GM12878 (cell line): ENCODE data around the gene PSAP. TPM values are rescaled to one million over a fixed set of nuclear protein-coding genes. Genes with fewer than 3 reads are reported as not detected.

Experiments
- ATAC-seq: fragments of 200-7000 bp; cut with Tn5 transposase; 3 replicates; pipeline ENCODE4 v1.9.1; 2020; ENCODE audit warnings: mild to moderate bottlenecking, moderate library complexity
- BruUV-seq: library from RNA; stranded (reverse); fragments of 400-500 nt; replicated peaks from 2 replicates; lab custom pipeline; 2021; lab: Mats Ljungman, UMichigan
- CTCF ChIA-PET: fragments of 300-600 bp; sonication (Branson Sonifier 250); formaldehyde crosslinking; extraction: SDS; loops from one replicate; lab custom pipeline; 2021; ENCODE audit warnings: inconsistent platforms; lab: Yijun Ruan, JAX
- POLR2A ChIA-PET: fragments of 350-600 bp; formaldehyde crosslinking; extraction: SDS; loops from one replicate; lab custom pipeline; 2021; ENCODE audit warnings: inconsistent platforms; lab: Charles Lee
- RAD21 ChIA-PET: fragments of 300-600 bp; sonication (Branson Sonifier 250); formaldehyde crosslinking; loops from one replicate; lab custom pipeline; 2023; ENCODE audit warnings: antibody characterized with exemption; ENCODE audit not compliant: unreplicated experiment; lab: Charles Lee
- SMC1A ChIA-PET: fragments of 300-600 bp; sonication (Branson Sonifier 250); formaldehyde crosslinking; loops from one replicate; lab custom pipeline; 2023; ENCODE audit not compliant: unreplicated experiment, uncharacterized antibody; lab: Charles Lee
- DNase-seq: peaks from one replicate; pipeline ENCODE4 v3.0.0-alpha.2; 2011; ENCODE audit warnings: low read depth, low spot score
- FAIRE-seq: peaks from 3 replicates; lab custom pipeline; 2011; peaks lifted over from hg19 to GRCh38; lab: Jason Lieb, UNC
- H2AFZ ChIP-seq: 2 replicates; pipeline ENCODE4 v1.6.0; 2011; ENCODE audit warnings: low read depth, low read length, control low read depth; ENCODE audit not compliant: control insufficient read depth
- H3K27ac ChIP-seq: 2 replicates; pipeline ENCODE4 v1.5.1; 2011; ENCODE audit warnings: control low read depth; ENCODE audit not compliant: control insufficient read depth, insufficient read depth
- H3K27me3 ChIP-seq, 2 experiments: replicated peaks in 1 of 2; 2 replicates each; pipeline versions ENCODE4 v1.6.0 to v1.6.1; 2011; ENCODE audit warnings: low read length in 1 of 2; ENCODE audit not compliant: control insufficient read depth in 2 of 2, insufficient read depth in 2 of 2
- H3K36me3 ChIP-seq, 2 experiments: 2 replicates each; pipeline ENCODE4 v1.5.1; 2011; ENCODE audit warnings: low read length in 1 of 2; ENCODE audit not compliant: control insufficient read depth in 2 of 2, insufficient read depth in 2 of 2
- H3K4me1 ChIP-seq: 2 replicates; pipeline ENCODE4 v1.6.1; 2011; ENCODE audit warnings: mild to moderate bottlenecking, low read length, moderate library complexity, mixed read lengths; ENCODE audit not compliant: control insufficient read depth, insufficient read depth
- H3K4me2 ChIP-seq: 2 replicates; pipeline ENCODE4 v1.6.0; 2011; ENCODE audit warnings: control low read depth; ENCODE audit not compliant: control insufficient read depth, insufficient read depth
- H3K4me3 ChIP-seq: fragments of 200-600 bp; sonication (generic); 2 replicates; pipeline ENCODE4 v1.5.1; 2016
- H3K79me2 ChIP-seq: 2 replicates; pipeline ENCODE4 v1.6.0; 2011; ENCODE audit warnings: low read length; ENCODE audit not compliant: control insufficient read depth, insufficient read depth
- H3K9ac ChIP-seq: 2 replicates; pipeline ENCODE4 v1.8.0; 2011; ENCODE audit warnings: low read length, control low read depth, mixed read lengths; ENCODE audit not compliant: control insufficient read depth, insufficient read depth
- H3K9me3 ChIP-seq: replicated peaks from 3 replicates; pipeline ENCODE4 v1.5.1; 2011; ENCODE audit warnings: mild to moderate bottlenecking, low read length; ENCODE audit not compliant: control insufficient read depth, insufficient read depth
- H4K20me1 ChIP-seq: 2 replicates; pipeline ENCODE4 v1.6.0; 2011; ENCODE audit not compliant: control insufficient read depth, insufficient read depth
- ATF7 ChIP-seq: fragments of 450-650 bp; IDR thresholded peaks from 2 replicates; pipeline ENCODE4 v1.6.1; 2016; ENCODE audit warnings: low read depth, mild to moderate bottlenecking
- BHLHE40 ChIP-seq, 2 experiments: fragments of 450-650 bp in 1 of 2; IDR thresholded peaks; 2 replicates each; pipeline ENCODE4 v1.6.1; 2011 to 2017; ENCODE audit warnings: low read depth in 2 of 2, borderline replicate concordance in 1 of 2, improper control_type of control experiment in 1 of 2, low read length in 1 of 2, mild to moderate bottlenecking in 1 of 2
- BRCA1 ChIP-seq: IDR thresholded peaks from 2 replicates; pipeline ENCODE4 v1.6.1; 2011; ENCODE audit warnings: low read depth, low read length, improper control_type of control experiment
- CEBPB ChIP-seq, 2 experiments: fragments of 150-350 bp in 1 of 2; IDR thresholded peaks; 2 replicates each; pipeline ENCODE4 v1.6.1; 2012 to 2014; ENCODE audit warnings: low read depth in 2 of 2, low read length in 2 of 2, borderline replicate concordance in 1 of 2, inconsistent platforms in 1 of 2
- CREB1 ChIP-seq: IDR thresholded peaks from 2 replicates; pipeline ENCODE4 v1.6.1; 2012; ENCODE audit warnings: low read depth, mild to moderate bottlenecking, inconsistent platforms
- EED ChIP-seq: sonication (generic); IDR thresholded peaks from 2 replicates; pipeline ENCODE4 v1.6.1; 2016; ENCODE audit warnings: antibody characterized with exemption, low read depth
- IKZF2 ChIP-seq, 2 experiments: fragments of 450-650 bp; IDR thresholded peaks; 2 replicates each; pipeline ENCODE4 v1.6.1; 2017; ENCODE audit warnings: mild to moderate bottlenecking in 2 of 2, moderate library complexity in 2 of 2
- IRF4 ChIP-seq: IDR thresholded peaks from 2 replicates; pipeline ENCODE4 v1.6.1; 2011; ENCODE audit warnings: low read depth, low read length
- NFXL1 ChIP-seq: fragments of 450-650 bp; IDR thresholded peaks from 2 replicates; pipeline ENCODE4 v1.6.1; 2017; ENCODE audit warnings: antibody characterized with exemption, mild to moderate bottlenecking, borderline replicate concordance
- POLR2AphosphoS5 ChIP-seq: IDR thresholded peaks from 2 replicates; pipeline ENCODE4 v1.6.1; 2011; ENCODE audit warnings: mild to moderate bottlenecking, low read length, inconsistent platforms
- SPI1 ChIP-seq: IDR thresholded peaks from 2 replicates; pipeline ENCODE4 v1.6.1; 2011; ENCODE audit warnings: low read depth, mild to moderate bottlenecking, low read length, moderate library complexity, borderline replicate concordance; ENCODE audit not compliant: insufficient read depth
- SRF ChIP-seq, 2 experiments: IDR thresholded peaks; 2 replicates each; pipeline ENCODE4 v1.6.1; 2011; ENCODE audit warnings: low read depth in 2 of 2, low read length in 2 of 2, mild to moderate bottlenecking in 1 of 2, moderate library complexity in 1 of 2
- TARDBP ChIP-seq: IDR thresholded peaks from 2 replicates; pipeline ENCODE4 v1.6.1; 2016; ENCODE audit warnings: borderline replicate concordance
- TBL1XR1 ChIP-seq: IDR thresholded peaks from 2 replicates; pipeline ENCODE4 v1.6.1; 2012; ENCODE audit warnings: low read depth, low read length, improper control_type of control experiment
- WRNIP1 ChIP-seq: IDR thresholded peaks from 2 replicates; pipeline ENCODE4 v1.6.1; 2011; ENCODE audit warnings: low read depth, low read length, improper control_type of control experiment, borderline replicate concordance
- ZNF384 ChIP-seq: IDR thresholded peaks from 2 replicates; pipeline ENCODE4 v1.6.1; 2012; ENCODE audit warnings: low read depth, mild to moderate bottlenecking, low read length, improper control_type of control experiment, borderline replicate concordance
- WGBS: methylation state at CpG from one replicate; pipeline ENCODE4 v1.1.6; 2016; ENCODE audit warnings: low lambda C conversion rate; ENCODE audit not compliant: insufficient replicate concordance, insufficient coverage; ENCODE audit errors: missing lambda C conversion rate; 5-methylcytosine and 5-hydroxymethylcytosine counted together
- in situ Hi-C: fragments of 300-500 bp; cut with MboI; formaldehyde crosslinking; loops from 9 replicates; pipeline ENCODE4 v1.14.3; 2018; ENCODE audit warnings: mixed read lengths
- intact Hi-C: fragments of 100-400 bp; cut with micrococcal nuclease; formaldehyde crosslinking; loops from one replicate; pipeline ENCODE4 v1.14.2; 2022; ENCODE audit not compliant: unreplicated experiment
- polyA plus RNA-seq, 11 experiments: library from polyadenylated mRNA; depleted of rRNA in 4 of 11; unstranded in 6 of 11; stranded (reverse) in 5 of 11; fragments of >200 nt; fragmentation: Nextera tagmentation in 4 of 11; fragmentation: Illumina TruSeq in 1 of 11; extraction: Ambion mirVana in 4 of 11; extraction: Trizol in 1 of 11; gene quantifications; 1 replicate in 1 of 11; 2 replicates in 10 of 11; pipeline versions ENCODE4 v1.2.1 to v1.2.3, GENCODE V29; 2011 to 2016; ENCODE audit warnings: inconsistent platforms in 2 of 11, missing spikeins in 2 of 11, low read depth in 1 of 11
- total RNA-seq, 4 experiments: library from RNA; depleted of rRNA in 3 of 4; stranded (reverse); fragments of >200 nt in 3 of 4; fragmentation: Illumina TruSeq in 1 of 4; extraction: Trizol in 1 of 4; gene quantifications; 2 replicates each; pipeline versions ENCODE4 v1.2.1 to v1.2.3, GENCODE V29; 2013 to 2021

The PSAP gene
- total and polyA plus RNA-seq, 10 of the 15 experiments (the other 5 are each of a cell fraction or from before 2014, with no cell fraction given): 178 to 336 (median 286) TPM

DNA sequence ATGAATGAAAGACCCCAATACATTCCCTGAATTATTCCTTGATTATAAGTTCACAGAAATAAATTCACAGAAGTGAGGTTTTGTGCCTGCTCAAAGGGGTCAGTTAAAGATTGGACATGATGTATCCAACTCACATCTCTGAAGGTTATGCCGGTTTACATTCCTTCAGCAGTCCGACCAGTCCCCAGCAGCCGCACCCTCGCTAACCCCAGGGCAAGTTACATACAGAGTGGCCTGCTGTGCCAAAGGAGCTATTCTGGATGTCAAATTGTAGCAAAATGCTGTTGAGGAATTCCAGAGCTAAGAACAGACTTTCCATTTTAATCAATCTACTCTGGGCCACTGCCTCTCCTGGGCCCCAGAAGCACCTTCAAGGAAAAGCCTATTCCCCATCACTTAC lies 20.3 kb downstream of the PSAP start:
- ChIA-PET SMC1A (interaction anchor here (0.9 to 1.4 kb wide), 2 partner anchors 15 to 60 kb away, joined by 3 read pairs; no protein-coding TSS in a partner anchor), RAD21 (no interaction called here), POLR2A (no interaction called here), CTCF (interaction anchor here (0.6 to 2.1 kb wide), 2 partner anchors 66 to 1264 kb away, joined by 3 to 11 read pairs; no protein-coding TSS in a partner anchor)
- H4K20me1 ChIP-seq: no peaks in the 10 kb centered on the region
- DNase-seq (no peak), FAIRE-seq (no peak), ATAC-seq (no peak)
- H2AFZ ChIP-seq: no peak overlapping the region
- no peak overlapping the region for H3K4me3 ChIP-seq
- no peak overlapping the region for H3K9ac ChIP-seq
- WGBS: 86% methylated on average over 4 of the region's 4 CpGs
- H3K4me2 ChIP-seq: no peak overlapping the region
- no peak overlapping the region for H3K27ac ChIP-seq
- H3K9me3 ChIP-seq: no peaks in the 10 kb centered on the region; the same call in 2 of the 3 replicates
- H3K36me3 ChIP-seq: peaks cover 22 to 61% of the 10 kb centered on the region in 2 experiments
- TF ChIP-seq SRF (IDR thresholded peaks at IDR 0.05; ENCODE audit: low read depth in 2 of 2, low read length in 2 of 2) (no peak), CREB1 (no peak), CEBPB (IDR thresholded peaks at IDR 0.05; ENCODE audit: borderline replicate concordance in 1 of 2, low read depth in 2 of 2, low read length in 2 of 2) (no peak), POLR2AphosphoS5 (no peak), SPI1 (no peak), NFXL1 (no peak), EED (no peak), BRCA1 (no peak), ATF7 (no peak), IRF4 (no peak), WRNIP1 (no peak), IKZF2 (IDR thresholded peaks at IDR 0.05) (no peak), TARDBP (no peak), BHLHE40 (IDR thresholded peaks at IDR 0.05; ENCODE audit: borderline replicate concordance in 1 of 2, low read depth in 2 of 2, low read length in 1 of 2) (no peak), TBL1XR1 (no peak), ZNF384 (no peak)
- intact Hi-C loops: no loop called here
- no peaks in the 10 kb centered on the region for H3K27me3 ChIP-seq
- peaks cover 22% of the 10 kb centered on the region for H3K4me1 ChIP-seq
- peaks cover 28% of the 10 kb centered on the region for H3K79me2 ChIP-seq
- no TSS peak for BruUV-seq
- in situ Hi-C loops: no loop called here
